GM23338 (cell line): ENCODE data around the gene ERI3. TPM values are rescaled to one million over a fixed set of nuclear protein-coding genes. Genes with fewer than 3 reads are reported as not detected.

Experiments used
- ATAC-seq: fragments of 200-7000 bp; cut with Tn5 transposase; 3 replicates; pipeline ENCODE4 v1.9.1; 2020
- DNase-seq: peaks from one replicate; pipeline ENCODE4 v3.0.0-alpha.2; 2015; ENCODE audit warnings: low spot score
- H2AFZ ChIP-seq: fragments of 200-600 bp; sonication (generic); 2 replicates; pipeline ENCODE4 v1.8.0; 2016; ENCODE audit warnings: antibody characterized with exemption, mild to moderate bottlenecking, moderate library complexity
- H3F3A ChIP-seq: fragments of 200-600 bp; sonication (generic); replicated peaks from 2 replicates; pipeline ENCODE4 v1.8.0; 2017; ENCODE audit warnings: antibody characterized with exemption, mixed run types, low read depth
- H3K27ac ChIP-seq: fragments of 200-600 bp; sonication (generic); 2 replicates; pipeline ENCODE4 v1.6.1; 2016; ENCODE audit warnings: low read depth
- H3K27me3 ChIP-seq: fragments of 200-600 bp; sonication (generic); 2 replicates; pipeline ENCODE4 v1.8.0; 2016; ENCODE audit warnings: mild to moderate bottlenecking, mixed run types, moderate library complexity; ENCODE audit not compliant: insufficient read depth
- H3K36me3 ChIP-seq: fragments of 200-600 bp; sonication (generic); 2 replicates; pipeline ENCODE4 v1.8.0; 2016; ENCODE audit warnings: mild to moderate bottlenecking; ENCODE audit not compliant: insufficient read depth
- H3K4me1 ChIP-seq: fragments of 200-600 bp; sonication (generic); 2 replicates; pipeline ENCODE4 v1.8.0; 2016; ENCODE audit warnings: mild to moderate bottlenecking, moderate library complexity; ENCODE audit not compliant: insufficient read depth
- H3K4me2 ChIP-seq: fragments of 200-600 bp; sonication (generic); 2 replicates; pipeline ENCODE4 v1.7.1; 2017; ENCODE audit warnings: mixed run types
- H3K4me3 ChIP-seq: fragments of 200-600 bp; sonication (generic); 2 replicates; pipeline ENCODE4 v1.6.1; 2016; ENCODE audit warnings: mixed run types
- H3K79me2 ChIP-seq: fragments of 200-600 bp; sonication (generic); replicated peaks from 2 replicates; pipeline ENCODE4 v1.8.0; 2017; ENCODE audit warnings: mild to moderate bottlenecking; ENCODE audit not compliant: insufficient read depth
- H3K9me2 ChIP-seq: fragments of 200-600 bp; sonication (generic); 2 replicates; pipeline ENCODE4 v1.8.0; 2017; ENCODE audit not compliant: insufficient read depth
- H4K20me1 ChIP-seq: fragments of 200-600 bp; sonication (generic); replicated peaks from 2 replicates; pipeline ENCODE4 v1.8.0; 2017; ENCODE audit warnings: mild to moderate bottlenecking; ENCODE audit not compliant: insufficient read depth
- H3K27ac Mint-ChIP-seq: 2 replicates; pipeline ENCODE4 v1.8.0; 2020; ENCODE audit warnings: inconsistent platforms, mild to moderate bottlenecking, moderate library complexity, mixed read lengths
- H3K27me3 Mint-ChIP-seq: 3 replicates; pipeline ENCODE4 v1.8.0; 2022; ENCODE audit warnings: low read depth, mild to moderate bottlenecking, moderate library complexity, mixed read lengths, inconsistent platforms; ENCODE audit not compliant: insufficient read depth, poor library complexity
- H3K36me3 Mint-ChIP-seq: 3 replicates; pipeline ENCODE4 v1.8.0; 2021; ENCODE audit warnings: low read depth, mild to moderate bottlenecking, inconsistent platforms, moderate library complexity, mixed read lengths
- H3K4me1 Mint-ChIP-seq: 3 replicates; pipeline ENCODE4 v1.8.0; 2020; ENCODE audit warnings: mild to moderate bottlenecking, inconsistent platforms, mixed read lengths
- H3K4me3 Mint-ChIP-seq: 3 replicates; pipeline ENCODE4 v1.8.0; 2021; ENCODE audit warnings: moderate library complexity, mild to moderate bottlenecking, inconsistent platforms, mixed read lengths
- H3K9me3 Mint-ChIP-seq: 3 replicates; pipeline ENCODE4 v1.8.0; 2020; ENCODE audit warnings: moderate library complexity, mild to moderate bottlenecking, inconsistent platforms, mixed read lengths
- EZH2 ChIP-seq: fragments of 200-600 bp; sonication (generic); IDR thresholded peaks from one replicate; pipeline ENCODE4 v1.8.0; 2017; ENCODE audit warnings: antibody characterized with exemption, mild to moderate bottlenecking, low read depth; ENCODE audit not compliant: unreplicated experiment
- EZH2phosphoT487 ChIP-seq: fragments of 200-600 bp; sonication (generic); IDR thresholded peaks from one replicate; pipeline ENCODE4 v1.8.1; 2018; ENCODE audit warnings: antibody characterized with exemption; ENCODE audit not compliant: unreplicated experiment
- NANOG ChIP-seq: IDR thresholded peaks from 2 replicates; pipeline ENCODE4 v1.6.1; 2016; ENCODE audit warnings: antibody characterized with exemption, borderline replicate concordance
- POLR2AphosphoS5 ChIP-seq: IDR thresholded peaks from 2 replicates; pipeline ENCODE4 v1.6.1; 2016; ENCODE audit warnings: antibody characterized with exemption, low read depth
- ZNF114 ChIP-seq: fragments of 250-450 bp; sonication (Bioruptor Pico); IDR thresholded peaks from 2 replicates; pipeline ENCODE4 v1.5.0; 2020; ENCODE audit warnings: mild to moderate bottlenecking, moderate library complexity
- ZNF331 ChIP-seq: fragments of 250-450 bp; sonication (Bioruptor Pico); IDR thresholded peaks from 2 replicates; pipeline ENCODE4 v1.5.0; 2020; ENCODE audit warnings: low read depth, mild to moderate bottlenecking, moderate library complexity
- ZNF462 ChIP-seq: fragments of 250-450 bp; sonication (Bioruptor Pico); IDR thresholded peaks from 2 replicates; pipeline ENCODE4 v1.5.0; 2020; ENCODE audit warnings: mild to moderate bottlenecking, moderate library complexity
- polyA plus RNA-seq: library from polyadenylated mRNA; unstranded; fragments of >200 nt; fragmentation: Nextera tagmentation; extraction: Ambion mirVana; gene quantifications from 2 replicates; pipeline ENCODE4 v1.2.1, GENCODE V29; 2016
- total RNA-seq: library from RNA; depleted of rRNA; stranded (reverse); fragments of >200 nt; shearing (Covaris generic); gene quantifications from 2 replicates; pipeline ENCODE4 v1.2.3, GENCODE V29; 2014

The ERI3 gene
- total and polyA plus RNA-seq, 2 experiments from 2014 or later, result 63.0 to 70.1 TPM

GRCh38 chr1:44345187-44345775 is 9.8 kb downstream of the ERI3 start (continued):
- TF ChIP-seq ZNF462 (CRISPR knock-in tag) (no peak), POLR2AphosphoS5 (no peak), EZH2 (no peak), EZH2phosphoT487 (no peak), ZNF331 (CRISPR knock-in tag) (no peak), ZNF114 (CRISPR knock-in tag) (no peak)

GRCh38 chr1:44339731-44340130 is 15.3 kb downstream of the ERI3 start:
- H3K4me3 ChIP-seq, result no peak overlapping the region
- H3K4me3 Mint-ChIP-seq, result no peak overlapping the region

More at GRCh38 chr1:44339731-44340130, 15.3 kb downstream of the ERI3 start:
- H2AFZ ChIP-seq, result no peak overlapping the region
- Mint-ChIP-seq H3K36me3 (peaks cover 35% of the 10 kb centered on the region), H3K27ac (0 out of 2 replicates have a peak overlapping the region, but pooled peaks have one; percentile 2), H3K27me3 (peaks cover 4% of the 10 kb centered on the region), H3K4me1 (peaks cover 30% of the 10 kb centered on the region), H3K9me3 (peaks cover 4% of the 10 kb centered on the region; the same call in 2 of the 3 replicates)
- H3K27me3 ChIP-seq, result no peaks in the 10 kb centered on the region
- TF ChIP-seq EZH2phosphoT487 (no peak), NANOG (no peak)
- peaks cover 58% of the 10 kb centered on the region for H3K79me2 ChIP-seq
- H3K4me2 ChIP-seq, result peak overlapping the region; percentile 61
- peaks cover 21% of the 10 kb centered on the region for H3K4me1 ChIP-seq
- ATAC-seq (peak; percentile 98), DNase-seq (peak; percentile 57)
- no peaks in the 10 kb centered on the region for H3K9me2 ChIP-seq
- H3K36me3 ChIP-seq, result peaks cover 14% of the 10 kb centered on the region; the same call in 1 of the 2 replicates
- H4K20me1 ChIP-seq, result peaks cover 34% of the 10 kb centered on the region
- no peak overlapping the region for H3K27ac ChIP-seq
- no peaks in the 10 kb centered on the region for H3F3A ChIP-seq
